HG02884 (cell line): Measurements from ENCODE around the gene MAML2.

Experiments used
- ATAC-seq: cut with Tn5 transposase; IDR thresholded peaks from one replicate; pipeline ENCODE4 v1.9.1; 2021; ENCODE audit warnings: mild to moderate bottlenecking, moderate library complexity; ENCODE audit not compliant: unreplicated experiment

MAML2 gene

DNA sequence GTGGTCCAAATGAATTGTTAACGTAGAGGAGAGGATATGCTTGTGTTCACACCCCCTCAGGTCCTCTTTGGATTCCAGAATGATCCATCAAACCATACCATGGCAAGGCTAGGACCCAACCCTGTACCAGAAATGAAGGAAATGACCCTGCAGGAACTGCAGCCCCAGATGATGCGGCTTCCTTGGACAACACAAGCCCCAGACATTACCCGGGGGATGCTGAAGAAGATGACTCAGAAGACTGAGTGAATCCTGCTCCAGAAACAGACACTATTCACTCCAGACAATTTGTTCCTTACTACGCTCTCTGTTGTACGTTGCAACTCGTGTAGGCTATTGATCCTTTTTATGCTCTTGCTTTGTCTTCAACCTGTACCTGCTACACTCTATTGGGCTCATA is 403.9 kb downstream of the MAML2 start:
- no peak for ATAC-seq

DNA sequence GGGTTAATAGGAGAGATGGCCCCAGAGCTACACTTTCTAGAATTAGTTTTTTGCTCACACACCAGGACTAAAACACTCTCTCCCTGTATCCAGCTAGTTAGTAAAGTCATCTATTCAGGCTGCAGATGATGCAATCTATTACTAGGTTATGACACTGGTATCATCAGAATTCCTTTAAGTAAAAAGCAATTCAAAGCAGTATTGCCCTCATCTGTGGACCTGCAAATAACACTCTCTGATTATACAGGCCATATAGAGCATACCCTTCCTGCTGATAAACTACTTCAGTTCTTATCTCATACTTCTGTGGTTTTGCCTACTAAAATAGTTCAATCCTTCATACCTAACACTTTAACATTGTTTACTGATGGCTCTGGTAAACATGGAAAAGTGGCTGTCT is 405.6 kb downstream of the MAML2 start:
- ATAC-seq = no peak

GRCh38 chr11:95933594-95933993 is 409.4 kb downstream of the MAML2 start:
- ATAC-seq = no peak

DNA sequence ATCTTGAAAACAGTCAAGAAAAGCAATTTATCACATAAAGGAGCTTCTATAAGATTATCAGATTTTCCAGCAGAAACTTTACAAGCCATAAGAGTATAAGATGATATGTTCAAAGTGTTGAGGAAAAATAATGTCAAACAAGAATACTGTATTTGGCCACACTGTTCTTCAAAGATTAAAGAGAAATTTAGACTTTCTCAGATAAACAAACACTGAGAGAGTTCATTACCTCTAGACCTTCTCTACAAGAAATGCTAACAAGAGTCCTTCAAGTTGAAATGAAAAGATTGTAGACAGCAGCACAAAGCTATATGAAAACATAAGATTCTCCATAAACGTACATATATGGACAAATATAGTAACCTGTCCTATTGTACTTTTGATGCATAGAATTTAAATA is 411.1 kb downstream of the MAML2 start:
- no peak for ATAC-seq

DNA sequence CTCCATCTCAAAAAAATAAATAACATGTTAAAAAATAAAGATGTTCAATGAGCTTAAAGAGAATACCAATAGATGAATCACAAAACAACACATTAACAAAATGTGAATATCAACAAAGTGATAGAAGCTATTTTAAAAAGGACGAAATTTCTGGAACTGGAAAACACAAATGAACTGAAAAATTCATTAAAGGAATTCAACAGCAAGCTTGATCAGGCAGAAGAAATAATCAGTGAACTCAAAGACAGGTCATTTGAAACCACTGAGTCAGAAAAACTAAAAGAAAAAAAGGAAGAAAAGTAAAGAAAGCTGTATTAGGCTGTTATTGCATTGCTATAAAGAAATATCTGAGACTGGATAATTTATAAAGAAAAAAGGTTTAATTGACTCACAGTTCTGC is 412.0 kb downstream of the MAML2 start:
- no peak for ATAC-seq

DNA sequence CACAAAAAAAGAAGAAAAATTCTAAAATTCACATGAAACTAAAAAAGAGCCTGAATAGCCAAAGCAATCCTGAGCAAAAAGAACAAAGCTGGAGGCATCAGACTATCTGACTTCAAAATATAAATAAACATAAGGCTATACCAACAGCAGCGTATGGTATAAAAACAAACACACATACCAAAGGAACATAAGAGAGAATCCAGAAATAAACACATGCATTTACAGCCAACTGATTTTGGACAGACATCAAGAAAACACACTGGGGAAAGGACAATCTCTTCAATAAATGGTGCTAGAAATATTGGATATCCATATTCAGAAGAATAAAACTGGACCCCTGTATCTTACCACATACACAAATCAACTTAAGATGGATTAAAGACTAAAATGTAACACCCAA is 416.3 kb downstream of the MAML2 start:
- ATAC-seq = no peak
